ENCODE results near the gene PEX13. TPM values are rescaled to one million over a fixed set of nuclear protein-coding genes. Genes with fewer than 3 reads are reported as not detected.

PEX13 gene, protein sequence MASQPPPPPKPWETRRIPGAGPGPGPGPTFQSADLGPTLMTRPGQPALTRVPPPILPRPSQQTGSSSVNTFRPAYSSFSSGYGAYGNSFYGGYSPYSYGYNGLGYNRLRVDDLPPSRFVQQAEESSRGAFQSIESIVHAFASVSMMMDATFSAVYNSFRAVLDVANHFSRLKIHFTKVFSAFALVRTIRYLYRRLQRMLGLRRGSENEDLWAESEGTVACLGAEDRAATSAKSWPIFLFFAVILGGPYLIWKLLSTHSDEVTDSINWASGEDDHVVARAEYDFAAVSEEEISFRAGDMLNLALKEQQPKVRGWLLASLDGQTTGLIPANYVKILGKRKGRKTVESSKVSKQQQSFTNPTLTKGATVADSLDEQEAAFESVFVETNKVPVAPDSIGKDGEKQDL
- total RNA-seq (10 to 100 TPM; 18.1 to 19.3 TPM), polyA plus RNA-seq (15.3 TPM)

GRCh38 chr2:61017556-61018317 is at the start of gene PEX13, which contains the start of gene PUS10:
PEX13 (plus strand) TSS chr2:61017720; CDS start chr2:61017760, 40 bp downstream.
PUS10 (minus strand) TSS chr2:61018255; CDS start chr2:61011890, 6,365 bp downstream.
- CTCF ChIA-PET = interaction anchor here (1.1 to 1.4 kb wide), 2 partner anchors 18 to 310 kb away, joined by 3 to 5 read pairs; no protein-coding TSS in a partner anchor
- Mint-ChIP-seq H3K27ac (peak within 1 kb of the TSS; percentile 92 to 99 (median 96)), H3K4me3 (peak within 1 kb of the TSS; percentile 96 to 100 (median 98)), H3K9me3 (no peaks in the 10 kb centered on the region), H3K36me3 (peaks cover 6 to 38% (median 10%) of the 10 kb centered on the region in 3 donors), H3K4me1 (peaks cover 44 to 74% (median 52%) of the 10 kb centered on the region in 3 donors), H3K27me3 (no peaks in the 10 kb centered on the region)
- Histone ChIP-seq H3K9me3 (ENCODE audit: low read length) (no peaks in the 10 kb centered on the region), H3K27ac (ENCODE audit: low read depth, low read length) (peak within 1 kb of the TSS; percentile 76), H3K4me1 (ENCODE audit: insufficient read depth, low read length) (peaks cover 15% of the 10 kb centered on the region), H3K36me3 (ENCODE audit: insufficient read depth, low read length) (no peaks in the 10 kb centered on the region), H3K4me3 (ENCODE audit: low read length) (peak within 1 kb of the TSS; percentile 86), H3K27me3 (ENCODE audit: insufficient read depth, low read length, poor library complexity, severe bottlenecking) (no peaks in the 10 kb centered on the region)
- POLR2A ChIA-PET = interaction anchor here (1.0 kb wide), 1 partner anchor 159 kb away, joined by 4 read pairs; no protein-coding TSS in a partner anchor
- DNase-seq = peak; percentile 43 to 72 (median 63)

- no peaks in the 10 kb centered on the region for H3K27me3 Mint-ChIP-seq
- H3K4me1 ChIP-seq (ENCODE audit: insufficient read depth, low read length) = peaks cover 5% of the 10 kb centered on the region
- no peaks in the 10 kb centered on the region for H3K27me3 ChIP-seq (ENCODE audit: insufficient read depth, low read length, poor library complexity, severe bottlenecking)
- no peaks in the 10 kb centered on the region for H3K36me3 ChIP-seq (ENCODE audit: insufficient read depth, low read length)
- no peak for DNase-seq
- H3K9me3 ChIP-seq (ENCODE audit: low read length) = no peaks in the 10 kb centered on the region
- no peaks in the 10 kb centered on the region for H3K9me3 Mint-ChIP-seq
- no peak overlapping the region for H3K4me3 Mint-ChIP-seq
- peaks cover 12 to 25% (median 21%) of the 10 kb centered on the region in 3 donors for H3K4me1 Mint-ChIP-seq
- no peak overlapping the region for H3K27ac ChIP-seq (ENCODE audit: low read depth, low read length)
- CTCF ChIA-PET = interaction anchor here (1.0 to 1.3 kb wide), 2 partner anchors 19 to 26 kb away, joined by 4 to 5 read pairs; no protein-coding TSS in a partner anchor
- POLR2A ChIA-PET = no interaction called here
- H3K27ac Mint-ChIP-seq = peak overlapping the region in 1 of 8 donors; percentile 58
- peaks cover 0 to 2% (median 2%) of the 10 kb centered on the region in 3 donors for H3K36me3 Mint-ChIP-seq
- H3K4me3 ChIP-seq (ENCODE audit: low read length) = no peak overlapping the region
Observed at GRCh38 chr2:60972889-60973656, 44.4 kb upstream of the PEX13 start.

DNA sequence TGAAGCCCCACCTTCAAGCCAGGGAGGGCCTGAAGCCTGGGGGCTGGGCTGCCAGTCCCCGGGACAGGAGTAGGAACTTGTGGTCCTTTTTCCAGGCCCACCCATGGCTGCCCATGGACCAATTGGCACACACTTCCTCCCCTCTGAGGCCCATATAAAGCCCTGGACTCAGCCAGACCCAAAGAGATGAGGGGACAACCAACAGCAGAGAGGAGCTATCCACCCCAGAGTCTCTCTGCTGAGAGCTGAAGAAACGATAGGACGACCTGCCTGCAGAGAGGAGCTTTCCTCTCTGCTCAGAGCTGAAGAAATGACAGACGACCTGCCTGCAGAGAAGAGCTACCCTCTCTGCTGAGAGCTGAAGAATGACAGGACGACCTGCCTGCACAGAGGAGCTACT is 43.8 kb upstream of the PEX13 start:
- Histone ChIP-seq H3K4me1 (ENCODE audit: insufficient read depth, low read length) (peaks cover 5% of the 10 kb centered on the region), H3K27ac (ENCODE audit: low read depth, low read length) (no peak overlapping the region), H3K27me3 (ENCODE audit: insufficient read depth, low read length, poor library complexity, severe bottlenecking) (no peaks in the 10 kb centered on the region), H3K4me3 (ENCODE audit: low read length) (no peak overlapping the region), H3K36me3 (ENCODE audit: insufficient read depth, low read length) (no peaks in the 10 kb centered on the region), H3K9me3 (ENCODE audit: low read length) (no peaks in the 10 kb centered on the region)
- Mint-ChIP-seq H3K4me1 (peaks cover 12 to 25% (median 21%) of the 10 kb centered on the region in 3 donors), H3K27ac (peak overlapping the region in 1 of 8 donors; percentile 29), H3K36me3 (peaks cover 0 to 2% (median 0%) of the 10 kb centered on the region in 3 donors), H3K4me3 (no peak overlapping the region), H3K27me3 (no peaks in the 10 kb centered on the region), H3K9me3 (no peaks in the 10 kb centered on the region)
- DNase-seq = no peak
- ChIA-PET CTCF (interaction anchor here (1.0 to 1.6 kb wide), 4 partner anchors 19 to 168 kb away, joined by 4 to 5 read pairs (median 4); no protein-coding TSS in a partner anchor), POLR2A (no interaction called here)

- Histone ChIP-seq H3K27me3 (ENCODE audit: insufficient read depth, low read length, poor library complexity, severe bottlenecking) (no peaks in the 10 kb centered on the region), H3K4me1 (ENCODE audit: insufficient read depth, low read length) (peaks cover 5% of the 10 kb centered on the region), H3K9me3 (ENCODE audit: low read length) (no peaks in the 10 kb centered on the region), H3K27ac (ENCODE audit: low read depth, low read length) (no peak overlapping the region), H3K36me3 (ENCODE audit: insufficient read depth, low read length) (no peaks in the 10 kb centered on the region), H3K4me3 (ENCODE audit: low read length) (no peak overlapping the region)
- no peak overlapping the region for H3K27ac Mint-ChIP-seq
- no peak overlapping the region for H3K4me3 Mint-ChIP-seq
- H3K27me3 Mint-ChIP-seq = no peaks in the 10 kb centered on the region
- no peaks in the 10 kb centered on the region for H3K9me3 Mint-ChIP-seq
- no peak for DNase-seq
- H3K36me3 Mint-ChIP-seq = peaks cover 0 to 2% (median 0%) of the 10 kb centered on the region in 3 donors
- ChIA-PET POLR2A (no interaction called here), CTCF (interaction anchor here (1.3 to 1.6 kb wide), 3 partner anchors 25 to 169 kb away, joined by 4 to 5 read pairs (median 4); no protein-coding TSS in a partner anchor)
- peaks cover 11 to 26% (median 25%) of the 10 kb centered on the region in 3 donors for H3K4me1 Mint-ChIP-seq
Observed at GRCh38 chr2:60974652-60975051, 42.9 kb upstream of the PEX13 start.

DNA sequence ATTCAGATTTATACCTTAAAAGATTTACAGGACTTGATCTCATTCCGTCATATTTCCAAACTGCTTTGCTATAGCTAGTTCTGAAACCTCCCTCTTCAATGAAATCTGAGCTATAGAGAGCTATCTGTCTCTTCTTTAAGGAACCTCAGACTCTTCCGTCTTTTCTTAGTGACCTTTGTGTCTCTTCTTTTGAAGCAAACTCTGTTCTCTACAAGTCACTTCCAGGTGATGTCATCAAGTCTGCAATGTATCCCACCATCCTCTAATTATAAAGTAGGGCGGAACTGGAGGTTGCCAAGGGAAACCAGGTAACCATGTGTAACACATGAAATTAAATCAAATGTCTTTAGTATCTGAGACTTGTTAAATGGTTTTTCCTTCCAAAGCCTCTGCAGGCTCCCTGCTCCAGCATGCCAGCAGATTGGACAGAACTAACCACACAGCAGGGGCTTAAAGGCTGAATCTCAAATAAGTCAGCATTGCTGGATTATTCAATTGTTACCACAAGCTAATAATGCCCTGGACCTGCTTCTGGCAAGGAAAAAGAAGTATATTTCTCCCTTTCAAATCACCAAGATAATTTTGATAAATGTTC is 41.2 kb upstream of the PEX13 start:
- peaks cover 10 to 31% (median 29%) of the 10 kb centered on the region in 3 donors for H3K4me1 Mint-ChIP-seq
- DNase-seq = no peak
- Histone ChIP-seq H3K27ac (ENCODE audit: low read depth, low read length) (no peak overlapping the region), H3K4me1 (ENCODE audit: insufficient read depth, low read length) (peaks cover 3% of the 10 kb centered on the region), H3K36me3 (ENCODE audit: insufficient read depth, low read length) (no peaks in the 10 kb centered on the region), H3K4me3 (ENCODE audit: low read length) (no peak overlapping the region), H3K27me3 (ENCODE audit: insufficient read depth, low read length, poor library complexity, severe bottlenecking) (no peaks in the 10 kb centered on the region), H3K9me3 (ENCODE audit: low read length) (no peaks in the 10 kb centered on the region)
- POLR2A ChIA-PET = no interaction called here
- H3K9me3 Mint-ChIP-seq = no peaks in the 10 kb centered on the region
- peaks cover 0 to 2% (median 0%) of the 10 kb centered on the region in 3 donors for H3K36me3 Mint-ChIP-seq
- peak overlapping the region in 1 of 8 donors; percentile 5 for H3K27ac Mint-ChIP-seq
- CTCF ChIA-PET = no interaction called here
- H3K4me3 Mint-ChIP-seq = no peak overlapping the region
- H3K27me3 Mint-ChIP-seq = no peaks in the 10 kb centered on the region

DNA sequence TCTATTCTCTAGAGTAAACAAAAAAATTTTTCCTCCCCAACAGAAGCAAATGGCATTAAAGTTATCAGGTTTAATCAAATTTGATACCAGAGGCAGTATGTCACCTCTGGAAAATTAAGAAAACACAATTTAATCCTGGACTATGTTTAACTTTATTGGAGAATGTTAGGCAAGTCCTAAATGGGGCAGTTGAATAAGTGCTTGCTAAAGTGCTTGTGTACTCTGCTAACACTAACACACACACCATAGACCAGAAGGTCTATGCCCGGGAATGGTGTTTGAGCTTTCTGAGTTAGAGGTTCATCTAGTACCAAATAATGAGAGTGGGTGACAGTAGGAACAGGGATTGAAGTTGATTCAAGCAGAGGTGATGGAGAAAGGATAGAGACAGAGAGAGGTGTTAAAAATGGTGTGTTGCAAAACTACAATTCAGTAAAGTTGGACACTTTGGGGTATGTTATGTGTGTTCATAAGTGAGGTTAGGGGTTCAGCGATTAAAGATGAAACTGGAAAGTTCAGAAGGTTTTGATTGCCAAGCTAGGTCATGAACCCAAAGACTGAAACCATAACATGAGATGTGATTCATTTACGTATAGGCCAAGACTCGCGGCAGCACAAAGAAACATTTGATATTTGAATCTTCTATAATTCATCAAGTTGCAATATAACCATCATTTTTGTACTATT is 40.5 kb upstream of the PEX13 start:
- POLR2A ChIA-PET = no interaction called here
- H3K4me1 ChIP-seq (ENCODE audit: insufficient read depth, low read length) = no peaks in the 10 kb centered on the region
- no peaks in the 10 kb centered on the region for H3K9me3 ChIP-seq (ENCODE audit: low read length)
- Mint-ChIP-seq H3K27me3 (no peaks in the 10 kb centered on the region), H3K36me3 (peaks cover 0 to 2% (median 0%) of the 10 kb centered on the region in 3 donors), H3K27ac (peak overlapping the region in 4 of 8 donors; percentile 1 to 63 (median 22)), H3K4me1 (peaks cover 9 to 28% (median 25%) of the 10 kb centered on the region in 3 donors), H3K4me3 (peak overlapping the region in 1 of 7 donors; percentile 10), H3K9me3 (no peaks in the 10 kb centered on the region)
- H3K4me3 ChIP-seq (ENCODE audit: low read length) = no peak overlapping the region
- DNase-seq = no peak
- H3K27me3 ChIP-seq (ENCODE audit: insufficient read depth, low read length, poor library complexity, severe bottlenecking) = no peaks in the 10 kb centered on the region
- CTCF ChIA-PET = no interaction called here
- H3K27ac ChIP-seq (ENCODE audit: low read depth, low read length) = no peak overlapping the region
- H3K36me3 ChIP-seq (ENCODE audit: insufficient read depth, low read length) = no peaks in the 10 kb centered on the region

DNA sequence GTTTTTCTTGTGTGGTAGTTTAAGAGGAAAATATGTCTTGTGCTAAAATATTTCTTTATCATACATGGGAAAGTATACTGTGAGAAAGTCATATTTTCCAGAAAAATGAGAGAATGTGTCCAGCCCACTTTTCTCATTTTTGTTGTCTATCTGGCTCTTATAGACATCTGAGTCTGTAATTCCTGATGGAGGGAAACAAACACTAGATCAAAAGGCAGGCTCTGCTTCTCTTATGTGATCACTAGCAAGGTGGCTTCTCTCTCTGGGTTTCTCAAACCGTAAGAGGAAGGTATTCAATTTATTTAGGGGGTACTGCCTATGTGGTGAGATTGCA is 40.0 kb upstream of the PEX13 start:
- Histone ChIP-seq H3K27me3 (ENCODE audit: insufficient read depth, low read length, poor library complexity, severe bottlenecking) (no peaks in the 10 kb centered on the region), H3K36me3 (ENCODE audit: insufficient read depth, low read length) (no peaks in the 10 kb centered on the region), H3K27ac (ENCODE audit: low read depth, low read length) (no peak overlapping the region), H3K9me3 (ENCODE audit: low read length) (no peaks in the 10 kb centered on the region), H3K4me3 (ENCODE audit: low read length) (no peak overlapping the region), H3K4me1 (ENCODE audit: insufficient read depth, low read length) (no peaks in the 10 kb centered on the region)
- Mint-ChIP-seq H3K4me1 (peaks cover 7 to 28% (median 22%) of the 10 kb centered on the region in 3 donors), H3K36me3 (peaks cover 0 to 2% (median 0%) of the 10 kb centered on the region in 3 donors), H3K9me3 (no peaks in the 10 kb centered on the region), H3K27me3 (no peaks in the 10 kb centered on the region), H3K4me3 (no peak overlapping the region), H3K27ac (peak overlapping the region in 2 of 8 donors; percentile 40 to 63)
- ChIA-PET CTCF (no interaction called here), POLR2A (no interaction called here)
- no peak for DNase-seq

All from CD8-positive, alpha-beta memory T cell (primary cell).